Measurements from ENCODE around the gene RUFY1. TPM values are rescaled to one million over a fixed set of nuclear protein-coding genes. Genes with fewer than 3 reads are reported as not detected.
A peak's percentile ranks its signal among the peaks of the same experiment; 100 is the strongest.

Gene RUFY1
- total and polyA plus RNA-seq, 9 of the 15 experiments (the other 6 are each of a cell fraction or from before 2014, with no cell fraction given), result 5.0 to 41.7 (median 29.6) TPM

- TF ChIP-seq CHD7 (IDR thresholded peaks at IDR 0.05; ENCODE audit: low read depth, low read length), result no peak
- peak in 1 of 2 experiments; percentile 12; a peak in 1 of 4 replicates for TF ChIP-seq ETV6 (IDR thresholded peaks at IDR 0.05; ENCODE audit: borderline replicate concordance in 1 of 2, low read depth in 2 of 2, low read length in 1 of 2)
- no peak for TF ChIP-seq ETV6 (CRISPR knock-in tag; IDR thresholded peaks at IDR 0.05; ENCODE audit: borderline replicate concordance)
- TF ChIP-seq MLLT1 (IDR thresholded peaks at IDR 0.05), result peak; percentile 62 to 87; a peak in 3 of 4 replicates
- TF ChIP-seq RBM22 (IDR thresholded peaks at IDR 0.05; ENCODE audit: low read depth, low read length, poor library complexity, severe bottlenecking), result peak; percentile 100
- TF ChIP-seq EP400 (IDR thresholded peaks at IDR 0.05), result peak; percentile 97; the same call in 1 of the 2 replicates
- TF ChIP-seq ZNF24 (IDR thresholded peaks at IDR 0.05), result no peak
- no peak for TF ChIP-seq ZNF512 (tag; IDR thresholded peaks at IDR 0.05)
- TF ChIP-seq MLX (CRISPR knock-in tag; conservative IDR thresholded peaks at IDR 0.05), result 0 out of 4 replicates have a peak, but pooled peaks have one; percentile 15 to 79
- 0 out of 2 replicates have a peak, but pooled peaks have one; percentile 58 for TF ChIP-seq ZFPM2 (CRISPR knock-in tag; IDR thresholded peaks at IDR 0.05)
Measured at GRCh38 chr5:179623003-179623905, 72.9 kb downstream of the RUFY1 start, which contains the start of gene HNRNPH1 (continued).
